GM12878 (cell line): Measurements from ENCODE around the gene CFAP61. TPM values are rescaled to one million over a fixed set of nuclear protein-coding genes. Genes with fewer than 3 reads are reported as not detected.

Experiments
- ATAC-seq: fragments of 200-7000 bp; cut with Tn5 transposase; 3 replicates; pipeline ENCODE4 v1.9.1; 2020; ENCODE audit warnings: mild to moderate bottlenecking, moderate library complexity
- BruUV-seq: library from RNA; stranded (reverse); fragments of 400-500 nt; replicated peaks from 2 replicates; lab custom pipeline; 2021; lab: Mats Ljungman, UMichigan
- CTCF ChIA-PET: fragments of 300-600 bp; sonication (Branson Sonifier 250); formaldehyde crosslinking; extraction: SDS; loops from one replicate; lab custom pipeline; 2021; ENCODE audit warnings: inconsistent platforms; lab: Yijun Ruan, JAX
- POLR2A ChIA-PET: fragments of 350-600 bp; formaldehyde crosslinking; extraction: SDS; loops from one replicate; lab custom pipeline; 2021; ENCODE audit warnings: inconsistent platforms; lab: Charles Lee
- RAD21 ChIA-PET: fragments of 300-600 bp; sonication (Branson Sonifier 250); formaldehyde crosslinking; loops from one replicate; lab custom pipeline; 2023; ENCODE audit warnings: antibody characterized with exemption; ENCODE audit not compliant: unreplicated experiment; lab: Charles Lee
- SMC1A ChIA-PET: fragments of 300-600 bp; sonication (Branson Sonifier 250); formaldehyde crosslinking; loops from one replicate; lab custom pipeline; 2023; ENCODE audit not compliant: unreplicated experiment, uncharacterized antibody; lab: Charles Lee
- DNase-seq: peaks from one replicate; pipeline ENCODE4 v3.0.0-alpha.2; 2011; ENCODE audit warnings: low read depth, low spot score
- FAIRE-seq: peaks from 3 replicates; lab custom pipeline; 2011; peaks lifted over from hg19 to GRCh38; lab: Jason Lieb, UNC
- H2AFZ ChIP-seq: 2 replicates; pipeline ENCODE4 v1.6.0; 2011; ENCODE audit warnings: low read depth, low read length, control low read depth; ENCODE audit not compliant: control insufficient read depth
- H3K27ac ChIP-seq: 2 replicates; pipeline ENCODE4 v1.5.1; 2011; ENCODE audit warnings: control low read depth; ENCODE audit not compliant: control insufficient read depth, insufficient read depth
- H3K27me3 ChIP-seq, 2 experiments: replicated peaks in 1 of 2; 2 replicates each; pipeline versions ENCODE4 v1.6.0 to v1.6.1; 2011; ENCODE audit warnings: low read length in 1 of 2; ENCODE audit not compliant: control insufficient read depth in 2 of 2, insufficient read depth in 2 of 2
- H3K36me3 ChIP-seq, 2 experiments: 2 replicates each; pipeline ENCODE4 v1.5.1; 2011; ENCODE audit warnings: low read length in 1 of 2; ENCODE audit not compliant: control insufficient read depth in 2 of 2, insufficient read depth in 2 of 2
- H3K4me1 ChIP-seq: 2 replicates; pipeline ENCODE4 v1.6.1; 2011; ENCODE audit warnings: mild to moderate bottlenecking, low read length, moderate library complexity, mixed read lengths; ENCODE audit not compliant: control insufficient read depth, insufficient read depth
- H3K4me2 ChIP-seq: 2 replicates; pipeline ENCODE4 v1.6.0; 2011; ENCODE audit warnings: control low read depth; ENCODE audit not compliant: control insufficient read depth, insufficient read depth
- H3K4me3 ChIP-seq: fragments of 200-600 bp; sonication (generic); 2 replicates; pipeline ENCODE4 v1.5.1; 2016
- H3K79me2 ChIP-seq: 2 replicates; pipeline ENCODE4 v1.6.0; 2011; ENCODE audit warnings: low read length; ENCODE audit not compliant: control insufficient read depth, insufficient read depth
- H3K9ac ChIP-seq: 2 replicates; pipeline ENCODE4 v1.8.0; 2011; ENCODE audit warnings: low read length, control low read depth, mixed read lengths; ENCODE audit not compliant: control insufficient read depth, insufficient read depth
- H3K9me3 ChIP-seq: replicated peaks from 3 replicates; pipeline ENCODE4 v1.5.1; 2011; ENCODE audit warnings: mild to moderate bottlenecking, low read length; ENCODE audit not compliant: control insufficient read depth, insufficient read depth
- H4K20me1 ChIP-seq: 2 replicates; pipeline ENCODE4 v1.6.0; 2011; ENCODE audit not compliant: control insufficient read depth, insufficient read depth
- CBFB ChIP-seq: IDR thresholded peaks from 2 replicates; pipeline ENCODE4 v1.6.1; 2016; ENCODE audit warnings: antibody characterized with exemption, low read depth
- CHD4 ChIP-seq: fragments of 200-600 bp; sonication (generic); IDR thresholded peaks from 2 replicates; pipeline ENCODE4 v1.6.1; 2016; ENCODE audit warnings: mild to moderate bottlenecking
- HSF1 ChIP-seq: fragments of 150-350 bp; IDR thresholded peaks from 2 replicates; pipeline ENCODE4 v1.6.1; 2014; ENCODE audit warnings: mild to moderate bottlenecking, low read depth, low read length
- IRF4 ChIP-seq: IDR thresholded peaks from 2 replicates; pipeline ENCODE4 v1.6.1; 2011; ENCODE audit warnings: low read depth, low read length
- KAT2A ChIP-seq: conservative IDR thresholded peaks from 2 replicates; pipeline ENCODE4 v1.6.1; 2011; ENCODE audit warnings: low read depth, low read length; ENCODE audit not compliant: control insufficient read depth
- MTA3 ChIP-seq: IDR thresholded peaks from 2 replicates; pipeline ENCODE4 v1.6.1; 2012; ENCODE audit warnings: low read length, inconsistent platforms, borderline replicate concordance
- MYB ChIP-seq: fragments of 150-350 bp; IDR thresholded peaks from 2 replicates; pipeline ENCODE4 v1.6.1; 2014; ENCODE audit warnings: mild to moderate bottlenecking, low read depth, low read length, borderline replicate concordance
- NFIC ChIP-seq: IDR thresholded peaks from 2 replicates; pipeline ENCODE4 v1.6.1; 2012; ENCODE audit warnings: low read depth, mild to moderate bottlenecking, inconsistent platforms, low read length, moderate library complexity
- PAX5 ChIP-seq: IDR thresholded peaks from 2 replicates; pipeline ENCODE4 v1.6.1; 2011; ENCODE audit warnings: low read depth, low read length, borderline replicate concordance
- POLR2AphosphoS5 ChIP-seq: IDR thresholded peaks from 2 replicates; pipeline ENCODE4 v1.6.1; 2011; ENCODE audit warnings: mild to moderate bottlenecking, low read length, inconsistent platforms
- RFX5 ChIP-seq: IDR thresholded peaks from 2 replicates; pipeline ENCODE4 v1.6.1; 2011; ENCODE audit warnings: low read depth, low read length, improper control_type of control experiment
- SRF ChIP-seq, 2 experiments: IDR thresholded peaks; 2 replicates each; pipeline ENCODE4 v1.6.1; 2011; ENCODE audit warnings: low read depth in 2 of 2, low read length in 2 of 2, mild to moderate bottlenecking in 1 of 2, moderate library complexity in 1 of 2
- ZNF24 ChIP-seq: fragments of 450-650 bp; IDR thresholded peaks from 2 replicates; pipeline ENCODE4 v1.6.1; 2017; ENCODE audit warnings: antibody characterized with exemption, mild to moderate bottlenecking
- ZNF384 ChIP-seq: IDR thresholded peaks from 2 replicates; pipeline ENCODE4 v1.6.1; 2012; ENCODE audit warnings: low read depth, mild to moderate bottlenecking, low read length, improper control_type of control experiment, borderline replicate concordance
- WGBS: methylation state at CpG from one replicate; pipeline ENCODE4 v1.1.6; 2016; ENCODE audit warnings: low lambda C conversion rate; ENCODE audit not compliant: insufficient replicate concordance, insufficient coverage; ENCODE audit errors: missing lambda C conversion rate; 5-methylcytosine and 5-hydroxymethylcytosine counted together
- in situ Hi-C: fragments of 300-500 bp; cut with MboI; formaldehyde crosslinking; loops from 9 replicates; pipeline ENCODE4 v1.14.3; 2018; ENCODE audit warnings: mixed read lengths
- intact Hi-C: fragments of 100-400 bp; cut with micrococcal nuclease; formaldehyde crosslinking; loops from one replicate; pipeline ENCODE4 v1.14.2; 2022; ENCODE audit not compliant: unreplicated experiment
- polyA plus RNA-seq, 11 experiments: library from polyadenylated mRNA; depleted of rRNA in 4 of 11; unstranded in 6 of 11; stranded (reverse) in 5 of 11; fragments of >200 nt; fragmentation: Nextera tagmentation in 4 of 11; fragmentation: Illumina TruSeq in 1 of 11; extraction: Ambion mirVana in 4 of 11; extraction: Trizol in 1 of 11; gene quantifications; 1 replicate in 1 of 11; 2 replicates in 10 of 11; pipeline versions ENCODE4 v1.2.1 to v1.2.3, GENCODE V29; 2011 to 2016; ENCODE audit warnings: inconsistent platforms in 2 of 11, missing spikeins in 2 of 11, low read depth in 1 of 11
- total RNA-seq, 4 experiments: library from RNA; depleted of rRNA in 3 of 4; stranded (reverse); fragments of >200 nt in 3 of 4; fragmentation: Illumina TruSeq in 1 of 4; extraction: Trizol in 1 of 4; gene quantifications; 2 replicates each; pipeline versions ENCODE4 v1.2.1 to v1.2.3, GENCODE V29; 2013 to 2021
- TF ChIP-seq, protein P1 (sequence below): fragments of 450-650 bp; IDR thresholded peaks from 2 replicates; pipeline ENCODE4 v1.6.1; 2017; ENCODE audit warnings: mild to moderate bottlenecking

Gene CFAP61
- total and polyA plus RNA-seq, 10 of the 15 experiments (the other 5 are each of a cell fraction or from before 2014, with no cell fraction given), result 0.11 to 0.41 (median 0.24) TPM; not detected in 7

DNA sequence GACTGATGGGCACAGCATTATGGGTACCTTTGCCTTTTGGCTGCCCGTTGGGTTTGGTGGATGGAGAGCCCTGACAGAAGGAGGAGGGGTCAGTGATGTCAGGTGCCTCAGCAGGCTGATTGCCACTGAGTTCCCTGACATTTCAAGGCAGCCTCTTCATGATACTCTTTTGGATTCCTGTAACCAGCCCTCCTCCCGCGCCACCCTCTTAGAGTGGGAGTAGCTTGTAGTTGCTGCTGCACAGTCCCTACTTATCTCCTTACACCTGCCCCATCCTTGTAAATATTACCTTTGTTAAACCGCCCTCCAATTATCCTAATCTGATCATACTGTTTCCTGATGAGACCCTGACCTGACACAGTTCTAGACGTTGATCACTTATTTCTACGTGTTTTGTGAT lies 140.0 kb downstream of the CFAP61 start:
- CTCF ChIA-PET, result no interaction called here
- TF ChIP-seq NFIC (no peak), IRF4 (no peak), CHD4 (no peak), CBFB (no peak), SRF (IDR thresholded peaks at IDR 0.05; ENCODE audit: low read depth in 2 of 2, low read length in 2 of 2) (no peak), ZNF24 (no peak), POLR2AphosphoS5 (no peak), KAT2A (no peak), ZNF384 (no peak), HSF1 (no peak), RFX5 (no peak), MYB (no peak), PAX5 (no peak), MTA3 (no peak)
- TF ChIP-seq, protein P1, sequence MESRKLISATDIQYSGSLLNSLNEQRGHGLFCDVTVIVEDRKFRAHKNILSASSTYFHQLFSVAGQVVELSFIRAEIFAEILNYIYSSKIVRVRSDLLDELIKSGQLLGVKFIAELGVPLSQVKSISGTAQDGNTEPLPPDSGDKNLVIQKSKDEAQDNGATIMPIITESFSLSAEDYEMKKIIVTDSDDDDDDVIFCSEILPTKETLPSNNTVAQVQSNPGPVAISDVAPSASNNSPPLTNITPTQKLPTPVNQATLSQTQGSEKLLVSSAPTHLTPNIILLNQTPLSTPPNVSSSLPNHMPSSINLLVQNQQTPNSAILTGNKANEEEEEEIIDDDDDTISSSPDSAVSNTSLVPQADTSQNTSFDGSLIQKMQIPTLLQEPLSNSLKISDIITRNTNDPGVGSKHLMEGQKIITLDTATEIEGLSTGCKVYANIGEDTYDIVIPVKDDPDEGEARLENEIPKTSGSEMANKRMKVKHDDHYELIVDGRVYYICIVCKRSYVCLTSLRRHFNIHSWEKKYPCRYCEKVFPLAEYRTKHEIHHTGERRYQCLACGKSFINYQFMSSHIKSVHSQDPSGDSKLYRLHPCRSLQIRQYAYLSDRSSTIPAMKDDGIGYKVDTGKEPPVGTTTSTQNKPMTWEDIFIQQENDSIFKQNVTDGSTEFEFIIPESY, result no peak
- TF ChIP-seq, all 136 proteins: peak for 0
- no peak for ATAC-seq
- Histone ChIP-seq H3K9ac (no peak overlapping the region), H3K4me2 (no peak overlapping the region), H3K36me3 (no peaks in the 10 kb centered on the region), H3K27ac (no peak overlapping the region), H2AFZ (no peak overlapping the region), H3K9me3 (no peaks in the 10 kb centered on the region), H3K4me1 (peaks cover 3% of the 10 kb centered on the region; the same call in 1 of the 2 replicates), H4K20me1 (no peaks in the 10 kb centered on the region), H3K4me3 (no peak overlapping the region), H3K27me3 (no peaks in the 10 kb centered on the region), H3K79me2 (no peaks in the 10 kb centered on the region)
- in situ Hi-C loops, result no loop called here
- RAD21 ChIA-PET, result no interaction called here
- no TSS peak for BruUV-seq
- FAIRE-seq, result no peak
- WGBS, result 39% methylated on average over 6 of the region's 6 CpGs
- DNase-seq, result no peak
- POLR2A ChIA-PET, result no interaction called here
- intact Hi-C loops, result no loop called here
- SMC1A ChIA-PET, result interaction anchor here (1.8 kb wide), 1 partner anchor 15 kb away, joined by 4 read pairs; no protein-coding TSS in a partner anchor
